Kidney epithelial cell (primary cell): ENCODE measurements around the gene SYCP2. TPM values are rescaled to one million over a fixed set of nuclear protein-coding genes. Genes with fewer than 3 reads are reported as not detected.

ENCODE experiments used
- DNase-seq: peaks from one replicate; pipeline ENCODE4 v3.0.0-alpha.2; 2010; ENCODE audit warnings: low read depth
- H3K27me3 ChIP-seq: 2 replicates; pipeline ENCODE4 v1.6.0; 2011; ENCODE audit warnings: low read length; ENCODE audit not compliant: control insufficient read depth, insufficient read depth
- H3K36me3 ChIP-seq: 2 replicates; pipeline ENCODE4 v1.5.1; 2011; ENCODE audit warnings: low read length; ENCODE audit not compliant: control insufficient read depth, insufficient read depth
- H3K4me3 ChIP-seq: 2 replicates; pipeline ENCODE4 v1.5.1; 2011; ENCODE audit warnings: low read depth, mild to moderate bottlenecking, control low read depth, low read length
- total RNA-seq: library from RNA; depleted of rRNA; stranded (reverse); fragments of >200 nt; gene quantifications from 2 replicates; pipeline ENCODE4 v1.2.3, GENCODE V29; 2015
- TF ChIP-seq, protein P1 (sequence below): IDR thresholded peaks from 2 replicates; pipeline ENCODE4 v1.5.1; 2011; ENCODE audit warnings: mild to moderate bottlenecking, moderate library complexity, low read length, control low read depth, inconsistent platforms; ENCODE audit not compliant: insufficient read depth, poor library complexity, severe bottlenecking

The SYCP2 gene
- total RNA-seq, 1 donor from 2014 or later: 1.0 TPM

DNA sequence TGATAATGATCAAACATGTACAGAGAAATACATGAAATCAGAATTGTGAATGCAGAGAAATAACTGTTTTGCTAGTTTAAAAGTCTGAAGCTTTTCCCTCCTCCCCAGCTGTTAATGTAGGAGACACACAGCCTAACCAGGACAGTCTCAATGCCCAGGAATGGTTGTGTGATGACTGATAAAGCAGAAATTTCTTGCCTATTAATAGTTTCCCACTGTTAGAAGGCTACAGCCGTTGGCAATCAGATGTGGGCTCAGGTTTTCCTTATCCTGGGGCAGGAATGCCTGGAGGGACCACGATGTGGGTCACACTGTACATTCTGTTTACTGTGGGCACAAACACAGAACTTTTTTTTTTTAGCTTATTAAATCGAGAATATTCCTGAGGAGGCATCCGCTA lies 4.8 kb upstream of the SYCP2 start:
- Histone ChIP-seq H3K4me3 (no peak overlapping the region), H3K36me3 (no peaks in the 10 kb centered on the region), H3K27me3 (no peaks in the 10 kb centered on the region)
- TF ChIP-seq, protein P1, sequence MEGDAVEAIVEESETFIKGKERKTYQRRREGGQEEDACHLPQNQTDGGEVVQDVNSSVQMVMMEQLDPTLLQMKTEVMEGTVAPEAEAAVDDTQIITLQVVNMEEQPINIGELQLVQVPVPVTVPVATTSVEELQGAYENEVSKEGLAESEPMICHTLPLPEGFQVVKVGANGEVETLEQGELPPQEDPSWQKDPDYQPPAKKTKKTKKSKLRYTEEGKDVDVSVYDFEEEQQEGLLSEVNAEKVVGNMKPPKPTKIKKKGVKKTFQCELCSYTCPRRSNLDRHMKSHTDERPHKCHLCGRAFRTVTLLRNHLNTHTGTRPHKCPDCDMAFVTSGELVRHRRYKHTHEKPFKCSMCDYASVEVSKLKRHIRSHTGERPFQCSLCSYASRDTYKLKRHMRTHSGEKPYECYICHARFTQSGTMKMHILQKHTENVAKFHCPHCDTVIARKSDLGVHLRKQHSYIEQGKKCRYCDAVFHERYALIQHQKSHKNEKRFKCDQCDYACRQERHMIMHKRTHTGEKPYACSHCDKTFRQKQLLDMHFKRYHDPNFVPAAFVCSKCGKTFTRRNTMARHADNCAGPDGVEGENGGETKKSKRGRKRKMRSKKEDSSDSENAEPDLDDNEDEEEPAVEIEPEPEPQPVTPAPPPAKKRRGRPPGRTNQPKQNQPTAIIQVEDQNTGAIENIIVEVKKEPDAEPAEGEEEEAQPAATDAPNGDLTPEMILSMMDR: no peak
- no peak for DNase-seq

DNA sequence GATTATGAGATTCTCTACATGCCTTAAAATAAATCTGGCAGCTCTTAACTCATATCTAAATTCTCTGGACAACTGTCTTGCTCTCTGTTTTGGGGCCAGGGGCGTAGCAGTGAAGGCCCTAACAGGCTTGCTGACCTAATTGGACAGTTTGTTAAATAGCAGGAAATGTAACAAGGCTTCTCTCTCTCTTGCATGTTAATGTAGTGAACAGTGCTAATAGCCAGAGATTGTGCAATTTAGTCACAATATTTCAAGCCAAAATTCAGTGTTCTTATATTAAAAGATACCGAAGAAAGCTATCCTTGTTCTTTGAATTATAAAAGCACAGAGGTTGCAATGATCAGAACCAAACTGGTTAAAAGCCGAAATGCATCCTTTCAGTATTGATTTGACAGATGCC lies 3.7 kb upstream of the SYCP2 start:
- DNase-seq: no peak
- TF ChIP-seq, protein P1: no peak
- Histone ChIP-seq H3K36me3 (no peaks in the 10 kb centered on the region), H3K27me3 (no peaks in the 10 kb centered on the region), H3K4me3 (no peak overlapping the region)

DNA sequence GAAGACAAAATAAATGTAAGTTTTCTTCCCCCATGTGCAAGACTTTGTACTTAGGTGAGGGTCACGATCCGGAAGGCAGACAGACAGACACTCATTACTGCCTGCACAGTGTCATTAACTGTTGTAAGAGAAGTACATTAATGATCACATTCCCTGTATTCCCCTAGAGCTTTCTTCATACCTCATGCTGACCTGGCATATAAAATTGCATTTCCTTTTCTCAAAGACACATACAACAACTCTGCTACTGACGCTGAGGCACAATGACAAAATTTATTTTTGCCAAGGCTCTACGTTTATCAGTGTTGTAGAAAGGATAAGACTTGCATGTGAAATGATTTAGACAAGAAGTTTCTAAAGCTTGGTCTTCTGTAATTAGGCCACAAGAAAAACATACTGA lies 3.0 kb upstream of the SYCP2 start:
- DNase-seq: no peak
- Histone ChIP-seq H3K27me3 (no peaks in the 10 kb centered on the region), H3K36me3 (no peaks in the 10 kb centered on the region), H3K4me3 (no peak overlapping the region)
- TF ChIP-seq, protein P1: no peak

DNA sequence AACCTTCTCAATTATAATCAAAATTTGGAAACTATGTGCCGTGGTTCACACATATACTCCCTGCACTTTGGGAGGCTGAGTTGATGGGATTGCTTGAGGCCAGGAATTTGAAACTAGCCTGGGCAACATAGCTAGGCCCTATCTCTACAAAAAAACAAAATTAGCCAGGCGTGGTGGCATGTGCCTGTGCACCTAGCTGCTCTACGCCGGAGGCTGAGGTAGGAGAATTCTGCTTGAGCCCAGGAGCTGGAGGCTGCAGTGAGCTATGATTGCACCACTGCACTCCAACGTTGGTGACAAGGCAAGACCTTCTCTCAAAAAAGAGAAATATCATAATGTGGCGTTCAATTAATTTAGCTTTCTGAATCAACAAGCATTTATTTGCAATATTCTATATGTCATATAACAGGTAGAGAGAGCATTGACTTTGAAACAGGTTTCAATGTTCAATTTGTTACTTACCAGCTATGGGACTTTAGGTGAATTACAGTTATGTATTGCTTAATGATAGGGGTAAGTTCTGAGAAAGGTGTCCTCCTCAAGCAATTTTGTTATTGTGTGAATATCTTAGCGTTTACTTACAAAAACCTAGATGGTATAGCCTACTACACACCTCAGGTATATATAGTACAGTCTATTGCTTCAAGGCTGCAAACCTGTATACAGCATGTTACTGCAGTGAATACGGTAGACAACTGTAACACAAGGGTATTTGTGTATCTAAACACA lies 2.2 kb upstream of the SYCP2 start:
- no peak for DNase-seq
- Histone ChIP-seq H3K36me3 (no peaks in the 10 kb centered on the region), H3K4me3 (no peak overlapping the region), H3K27me3 (no peaks in the 10 kb centered on the region)
- TF ChIP-seq, protein P1: no peak

DNA sequence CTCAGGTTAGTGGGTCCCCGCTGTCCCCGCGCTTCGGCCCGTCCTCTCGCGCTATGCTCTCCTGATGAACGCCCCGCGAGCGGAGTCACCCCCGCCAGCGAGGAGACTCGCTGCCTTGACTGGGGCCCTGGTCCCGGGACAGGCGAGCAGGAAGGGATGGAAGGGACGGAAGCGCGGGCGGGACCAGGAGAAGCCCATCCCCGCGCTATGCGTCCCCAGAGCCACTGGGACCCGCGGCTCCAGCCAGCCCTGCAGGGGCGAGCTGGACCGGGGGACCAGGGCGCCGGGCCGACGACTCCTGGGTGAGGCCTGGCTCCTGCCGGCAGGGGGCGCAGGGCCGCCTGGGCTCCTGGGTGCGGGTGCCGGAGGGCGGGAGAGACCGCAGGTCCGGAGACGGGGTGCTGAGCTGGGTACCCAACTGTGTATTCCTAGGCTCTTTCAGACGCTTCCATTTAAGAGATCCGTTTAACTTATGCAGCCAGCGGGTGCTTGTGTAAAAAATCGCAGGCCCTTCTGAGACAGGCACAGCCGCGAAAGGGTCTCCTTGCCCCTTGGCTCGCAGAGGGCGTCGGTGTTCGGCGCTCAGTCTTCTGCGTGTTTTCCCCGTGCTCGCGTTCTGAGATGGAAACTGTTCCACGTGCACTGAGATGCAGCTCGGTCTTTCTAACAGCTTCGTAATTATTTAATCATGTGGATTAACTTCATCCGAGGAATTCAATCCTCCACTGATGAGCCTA lies 580 bp upstream of the SYCP2 start:
- H3K27me3 ChIP-seq: no peaks in the 10 kb centered on the region
- TF ChIP-seq, protein P1: peak; percentile 70
- DNase-seq: no peak
- H3K4me3 ChIP-seq: peak overlapping the region; percentile 51
- H3K36me3 ChIP-seq: no peaks in the 10 kb centered on the region
